ENCODE results near the gene TACO1. TPM values are rescaled to one million over a fixed set of nuclear protein-coding genes. Genes with fewer than 3 reads are reported as not detected.

Gene TACO1
- total RNA-seq = 27.1 and 37.5 TPM in 2 replicates

DNA sequence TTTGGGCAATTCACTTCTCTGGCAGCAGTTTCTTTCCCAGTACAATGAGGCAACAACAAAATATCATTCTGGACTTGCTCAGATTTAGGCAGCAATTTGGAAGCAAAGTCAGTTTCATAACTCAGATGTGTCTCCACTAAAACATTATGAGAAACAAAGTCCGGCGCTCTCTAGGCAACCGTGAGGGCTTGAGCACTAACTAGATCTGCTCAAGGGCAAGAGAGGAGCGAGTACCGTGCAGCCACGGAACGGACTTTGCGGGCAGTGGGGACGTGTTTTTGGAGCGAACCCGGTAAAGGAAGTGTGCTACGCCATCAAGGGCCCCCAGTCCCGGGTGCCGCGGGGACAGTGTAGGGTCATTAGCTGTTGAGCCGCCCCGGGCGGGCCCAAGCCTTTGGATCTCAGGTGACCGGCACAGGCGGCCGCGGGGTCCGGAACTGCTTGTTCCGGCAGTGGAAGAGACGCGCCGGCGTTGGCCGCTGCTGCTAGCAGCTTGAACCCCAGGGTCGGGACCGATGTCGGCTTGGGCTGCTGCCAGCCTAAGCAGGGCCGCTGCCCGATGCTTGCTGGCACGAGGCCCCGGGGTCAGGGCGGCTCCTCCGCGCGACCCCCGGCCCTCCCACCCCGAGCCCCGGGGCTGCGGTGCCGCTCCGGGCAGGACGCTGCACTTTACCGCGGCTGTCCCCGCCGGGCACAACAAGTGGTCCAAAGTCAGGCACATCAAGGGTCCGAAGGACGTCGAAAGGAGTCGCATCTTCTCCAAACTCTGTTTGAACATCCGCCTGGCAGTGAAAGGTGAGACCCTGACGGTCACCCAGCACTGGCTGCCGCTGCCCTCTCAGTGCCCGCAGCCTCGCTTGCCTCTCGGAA, at the start of gene TACO1:
TACO1 (plus strand) TSS at position 327 of the 870 bp plus-strand sequence; CDS start at position 516, 189 bp downstream.

DNA sequence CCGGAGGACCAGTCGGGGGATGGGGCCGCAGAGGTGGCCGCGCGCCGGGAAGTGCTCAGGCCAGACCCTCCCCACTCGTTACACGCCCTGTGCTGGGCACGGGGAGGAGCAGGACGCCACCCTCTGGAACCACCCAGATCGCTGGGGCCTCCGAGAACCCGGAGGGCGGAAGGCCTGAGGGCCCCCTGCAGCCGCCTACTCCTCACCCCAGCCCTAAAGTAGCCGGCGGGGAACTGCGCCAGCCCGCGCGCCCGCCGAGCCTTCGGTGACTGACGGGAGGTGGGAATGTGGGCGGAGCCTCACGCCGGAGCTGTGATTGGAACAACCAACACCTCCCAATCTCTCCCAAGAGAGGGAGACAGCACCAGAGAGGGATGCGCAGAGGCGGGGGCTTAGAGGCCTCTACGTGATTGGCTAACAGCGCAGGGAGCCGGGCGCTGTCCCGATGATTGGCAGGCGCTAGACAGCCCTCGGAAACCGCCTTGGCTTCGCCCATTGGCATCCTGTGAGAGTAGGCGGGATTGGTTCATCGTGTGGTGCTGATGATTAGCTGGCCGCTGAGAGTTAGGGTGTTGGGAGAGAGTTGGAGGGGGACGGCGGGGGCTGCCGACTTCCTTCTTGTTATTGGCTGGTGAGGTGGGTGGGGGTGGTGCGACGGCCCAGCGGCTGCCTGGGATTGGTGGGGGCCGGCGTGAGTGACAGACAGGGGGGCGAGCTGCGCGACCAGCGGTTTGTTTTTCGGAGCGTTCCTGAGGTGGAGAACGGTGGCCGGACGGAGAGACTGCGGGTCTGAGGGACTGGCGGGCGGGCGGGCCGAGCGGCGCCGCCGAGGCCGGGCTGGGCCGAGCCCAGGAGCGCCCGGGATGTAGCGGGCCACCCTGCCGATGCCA, 21.2 kb downstream of the TACO1 start, which contains the start of gene MAP3K3:
MAP3K3 (plus strand) TSS at position 734 of the 890 bp plus-strand sequence. CDS start 343 bp downstream, outside the sequence.

Other genes starting within 250 kb of the TACO1 start
- gene CYB561, start 154.6 kb upstream of the TACO1 start, total RNA-seq = 16.7 and 47.0 TPM in 2 replicates
- 7.9 and 20.5 TPM in 2 replicates for gene ACE, start 123.8 kb upstream of the TACO1 start, total RNA-seq
- gene KCNH6, start 77.5 kb upstream of the TACO1 start, total RNA-seq = not detected in 2 replicates
- 17.2 and 17.9 TPM in 2 replicates for gene DCAF7, start 50.4 kb upstream of the TACO1 start, total RNA-seq
- 36.4 TPM in 2 replicates for gene MAP3K3, start 21.5 kb downstream of the TACO1 start, total RNA-seq
- gene LIMD2, start 99.2 kb downstream of the TACO1 start, total RNA-seq = 3.5 and 4.3 TPM in 2 replicates
- gene STRADA, start 140.9 kb downstream of the TACO1 start, total RNA-seq = 21.5 and 28.2 TPM in 2 replicates
- gene CCDC47, start 172.7 kb downstream of the TACO1 start, total RNA-seq = 65.5 and 71.6 TPM in 2 replicates
- 68.6 and 86.4 TPM in 2 replicates for gene DDX42, start 173.3 kb downstream of the TACO1 start, total RNA-seq
- 55.1 and 101 TPM in 2 replicates for gene PSMC5, start 226.5 kb downstream of the TACO1 start, total RNA-seq
- gene FTSJ3, start 226.8 kb downstream of the TACO1 start, total RNA-seq = 62.3 and 101 TPM in 2 replicates
- gene SMARCD2, start 241.8 kb downstream of the TACO1 start, total RNA-seq = 120 and 133 TPM in 2 replicates